K562 (cell line): ENCODE measurements around the gene NEXN. TPM values are rescaled to one million over a fixed set of nuclear protein-coding genes. Genes with fewer than 3 reads are reported as not detected.
A peak's percentile ranks its signal among the peaks of the same experiment; 100 is the strongest.

Experiments used
- ATAC-seq: fragments of 200-7000 bp; cut with Tn5 transposase; 3 replicates; pipeline ENCODE4 v1.9.1; 2020; ENCODE audit warnings: moderate library complexity
- BruUV-seq: library from RNA; stranded (reverse); fragments of 400-500 nt; replicated peaks from 2 replicates; lab custom pipeline; 2021; lab: Mats Ljungman, UMichigan
- CTCF ChIA-PET: fragments of 300-600 bp; formaldehyde crosslinking; extraction: SDS; loops from one replicate; lab custom pipeline; 2021; ENCODE audit warnings: low intra/inter-chr PET ratio; lab: Yijun Ruan, JAX
- POLR2A ChIA-PET: fragments of 300-600, 350-650 bp; sonication (Branson Sonifier 250); formaldehyde crosslinking; extraction: SDS; loops from one replicate; lab custom pipeline; 2021; ENCODE audit warnings: antibody characterized with exemption, inconsistent platforms; lab: Yijun Ruan, JAX
- DNase-seq, 4 experiments: peaks; one replicate each; pipeline versions ENCODE4 v3.0.0 to v3.0.0-alpha.2; 2011 to 2018; ENCODE audit warnings: low spot score in 3 of 4, mixed read lengths in 3 of 4; ENCODE audit errors: extremely low read depth in 1 of 4
- FAIRE-seq: peaks from 2 replicates; lab custom pipeline; 2011; peaks lifted over from hg19 to GRCh38; lab: Jason Lieb, UNC
- H2AFZ ChIP-seq: 2 replicates; pipeline ENCODE4 v1.6.0; 2011; ENCODE audit warnings: low read depth, low read length, control low read depth, inconsistent platforms
- H3K27ac ChIP-seq: fragments of 200-600 bp; 3 replicates; pipeline ENCODE4 v1.8.0; 2011; ENCODE audit warnings: low read depth, mild to moderate bottlenecking, control low read depth, inconsistent platforms, low read length, moderate library complexity, mixed read lengths; ENCODE audit errors: extremely low read depth
- H3K27me3 ChIP-seq, 2 experiments: fragments of 300-600 bp in 1 of 2; 2 replicates in 1 of 2; 3 replicates in 1 of 2; pipeline versions ENCODE4 v1.6.0 to v1.8.0; 2011; ENCODE audit warnings: inconsistent platforms in 2 of 2, low read length in 2 of 2, mild to moderate bottlenecking in 1 of 2, mixed read lengths in 1 of 2, moderate library complexity in 1 of 2; ENCODE audit not compliant: control insufficient read depth in 2 of 2, insufficient read depth in 2 of 2
- H3K36me3 ChIP-seq: fragments of 300-600 bp; 3 replicates; pipeline ENCODE4 v1.8.0; 2011; ENCODE audit warnings: mild to moderate bottlenecking, low read length, inconsistent platforms; ENCODE audit not compliant: control insufficient read depth, insufficient read depth
- H3K4me1 ChIP-seq, 2 experiments: fragments of 200-600 bp in 1 of 2; replicated peaks in 1 of 2; 2 replicates in 1 of 2; 3 replicates in 1 of 2; pipeline versions ENCODE4 v1.5.1 to v1.8.0; 2011; ENCODE audit warnings: inconsistent platforms in 2 of 2, low read length in 2 of 2, mild to moderate bottlenecking in 1 of 2, mixed read lengths in 1 of 2, moderate library complexity in 1 of 2; ENCODE audit not compliant: control insufficient read depth in 2 of 2, insufficient read depth in 2 of 2
- H3K4me2 ChIP-seq: 2 replicates; pipeline ENCODE4 v1.6.1; 2011; ENCODE audit warnings: low read length, control low read depth, inconsistent platforms, mixed read lengths; ENCODE audit not compliant: insufficient read depth
- H3K4me3 ChIP-seq: fragments of 200-600 bp; sonication (generic), shearing (Covaris generic); 2 replicates; pipeline ENCODE4 v1.5.1; 2016; ENCODE audit warnings: control low read depth, inconsistent platforms
- H3K79me2 ChIP-seq: fragments of 200-600 bp; 3 replicates; pipeline ENCODE4 v1.8.0; 2011; ENCODE audit warnings: low read length, inconsistent platforms; ENCODE audit not compliant: control insufficient read depth, insufficient read depth
- H3K9ac ChIP-seq, 2 experiments: 2 replicates each; pipeline versions ENCODE4 v1.6.0 to v1.6.1; 2011; ENCODE audit warnings: low read depth in 2 of 2, low read length in 2 of 2, control low read depth in 1 of 2, inconsistent platforms in 1 of 2, mild to moderate bottlenecking in 1 of 2, mixed read lengths in 1 of 2; ENCODE audit not compliant: insufficient read depth in 1 of 2
- H3K9me1 ChIP-seq: one replicate; pipeline ENCODE4 v1.6.0; 2011; ENCODE audit warnings: inconsistent platforms, mild to moderate bottlenecking, low read length, moderate library complexity; ENCODE audit not compliant: control insufficient read depth, insufficient read depth
- H3K9me3 ChIP-seq: replicated peaks from 2 replicates; pipeline ENCODE4 v1.5.1; 2011; ENCODE audit warnings: low read depth, low read length, inconsistent platforms; ENCODE audit not compliant: control insufficient read depth, insufficient read depth
- H4K20me1 ChIP-seq: replicated peaks from 2 replicates; pipeline ENCODE4 v1.6.1; 2011; ENCODE audit warnings: low read length, inconsistent platforms, mixed read lengths; ENCODE audit not compliant: control insufficient read depth, insufficient read depth
- ADNP ChIP-seq: fragments of 200-800 bp; sonication (Bioruptor generic); IDR thresholded peaks from 2 replicates; pipeline ENCODE4 v1.6.1; 2016; ENCODE audit warnings: missing genetic modification characterization, missing compliant biosample characterization
- ARID3B ChIP-seq: fragments of 250-450 bp; sonication (Bioruptor Pico); IDR thresholded peaks from 2 replicates; pipeline ENCODE4 v1.4.0; 2020; ENCODE audit warnings: borderline replicate concordance
- BACH1 ChIP-seq: fragments of 200-800 bp; sonication (Bioruptor generic); IDR thresholded peaks from 2 replicates; pipeline ENCODE4 v1.6.1; 2016; ENCODE audit warnings: missing genetic modification characterization, missing compliant biosample characterization
- C11orf30 ChIP-seq: fragments of 450-650 bp; IDR thresholded peaks from 2 replicates; pipeline ENCODE4 v1.6.1; 2016; ENCODE audit warnings: low read depth, mild to moderate bottlenecking
- CTBP1 ChIP-seq: fragments of 450-650 bp; IDR thresholded peaks from 2 replicates; pipeline ENCODE4 v1.6.1; 2016; ENCODE audit warnings: borderline replicate concordance
- EP400 ChIP-seq: fragments of 450-650 bp; IDR thresholded peaks from 2 replicates; pipeline ENCODE4 v1.6.1; 2017; ENCODE audit warnings: antibody characterized with exemption, mild to moderate bottlenecking, moderate library complexity
- FOS ChIP-seq: IDR thresholded peaks from 3 replicates; pipeline ENCODE4 v1.6.1; 2011; ENCODE audit not compliant: insufficient read length; ENCODE audit errors: extremely low read depth
- ILF3 ChIP-seq: fragments of 450-650 bp; IDR thresholded peaks from 2 replicates; pipeline ENCODE4 v1.6.1; 2018; ENCODE audit warnings: antibody characterized with exemption, mild to moderate bottlenecking, moderate library complexity, borderline replicate concordance
- MAFF ChIP-seq: IDR thresholded peaks from 2 replicates; pipeline ENCODE4 v1.6.1; 2012; ENCODE audit warnings: low read length, improper control_type of control experiment
- MAFG ChIP-seq: fragments of 450-650 bp; conservative IDR thresholded peaks from 2 replicates; pipeline ENCODE4 v1.6.1; 2016; ENCODE audit warnings: missing genetic modification characterization, missing compliant biosample characterization
- MAFK ChIP-seq: IDR thresholded peaks from 2 replicates; pipeline ENCODE4 v1.6.1; 2011; ENCODE audit warnings: low read length, improper control_type of control experiment
- ZNF197 ChIP-seq: fragments of 200-800 bp; sonication (Bioruptor generic); IDR thresholded peaks from 2 replicates; pipeline ENCODE4 v1.6.1; 2016; ENCODE audit warnings: low read depth, missing genetic modification characterization, missing compliant biosample characterization
- ZNF316 ChIP-seq: fragments of 450-650 bp; IDR thresholded peaks from 2 replicates; pipeline ENCODE4 v1.6.1; 2016
- ZNF644 ChIP-seq: fragments of 200-800 bp; sonication (Bioruptor generic); IDR thresholded peaks from 2 replicates; pipeline ENCODE4 v1.6.1; 2016; ENCODE audit warnings: low read depth, missing genetic modification characterization, missing compliant biosample characterization
- ZZZ3 ChIP-seq: fragments of 450-650 bp; IDR thresholded peaks from 2 replicates; pipeline ENCODE4 v1.6.1; 2016; ENCODE audit warnings: antibody characterized with exemption, mild to moderate bottlenecking, moderate library complexity
- WGBS: fragments of 100-300 bp; shearing (Covaris generic); methylation state at CpG from one replicate; pipeline ENCODE4 v1.1.6; 2016; ENCODE audit warnings: low coverage, mixed read lengths; ENCODE audit not compliant: insufficient coverage; ENCODE audit errors: missing lambda C conversion rate; 5-methylcytosine and 5-hydroxymethylcytosine counted together
- in situ Hi-C: fragments of 300-500 bp; cut with MboI; formaldehyde crosslinking; loops from 4 replicates; pipeline ENCODE4 v1.15.0; 2018; ENCODE audit warnings: inconsistent platforms, mixed read lengths
- intact Hi-C: fragments of 100-400 bp; cut with micrococcal nuclease; formaldehyde crosslinking; loops from 2 replicates; pipeline ENCODE4 v1.14.2; 2022
- polyA plus RNA-seq, 8 experiments: library from polyadenylated mRNA; depleted of rRNA in 4 of 8; stranded (reverse) in 5 of 8; unstranded in 3 of 8; fragments of >200 nt; fragmentation: Nextera tagmentation in 2 of 8; fragmentation: Illumina TruSeq in 1 of 8; extraction: Ambion mirVana in 2 of 8; extraction: Trizol in 1 of 8; gene quantifications; 2 replicates each; pipeline versions ENCODE4 v1.2.1 to v1.2.3, GENCODE V29; 2011 to 2014; ENCODE audit warnings: inconsistent platforms in 1 of 8, missing spikeins in 1 of 8
- total RNA-seq, 7 experiments: library from RNA; depleted of rRNA in 6 of 7; stranded (reverse); fragments of >200 nt in 6 of 7; fragmentation: Illumina TruSeq in 2 of 7; extraction: Trizol in 2 of 7; gene quantifications; 2 replicates each; pipeline versions ENCODE4 v1.2.1 to v1.2.3, GENCODE V29; 2011 to 2021; ENCODE audit warnings: low replicate concordance in 1 of 7
- TF ChIP-seq, protein P1 (sequence below): sonication (generic); formaldehyde crosslinking; IDR thresholded peaks from 2 replicates; pipeline ENCODE4 v1.8.1; 2023; ENCODE audit warnings: mild to moderate bottlenecking, missing genetic modification reagents, moderate library complexity

NEXN gene
- total and polyA plus RNA-seq, 9 of the 15 experiments (the other 6 are each of a cell fraction or from before 2014, with no cell fraction given): 0.18 to 1.8 (median 0.76) TPM

GRCh38 chr1:77958391-77958790, 70.0 kb downstream of the NEXN start:
- no peak for ATAC-seq
- no peak for DNase-seq
- Histone ChIP-seq H3K4me2 (no peak overlapping the region), H2AFZ (no peak overlapping the region), H3K4me3 (no peak overlapping the region), H4K20me1 (no peaks in the 10 kb centered on the region), H3K4me1 (no peaks in the 10 kb centered on the region), H3K27ac (no peak overlapping the region), H3K79me2 (peaks cover 42% of the 10 kb centered on the region), H3K27me3 (no peaks in the 10 kb centered on the region), H3K9ac (no peak overlapping the region), H3K9me1 (no peaks in the 10 kb centered on the region), H3K36me3 (peaks cover 100% of the 10 kb centered on the region), H3K9me3 (no peaks in the 10 kb centered on the region)
- intact Hi-C loops (no loop called here), in situ Hi-C loops (no loop called here)
- CTCF ChIA-PET: no interaction called here
- POLR2A ChIA-PET: interaction anchor here (0.6 to 1.7 kb wide), 2 partner anchors 8 to 46 kb away, joined by 4 to 5 read pairs; partner anchors contain the start of gene DNAJB4
- BruUV-seq: no TSS peak
- peak; percentile 44; the same call in 1 of the 2 replicates for TF ChIP-seq ZZZ3
- TF ChIP-seq ILF3: no peak
- FAIRE-seq: no peak

GRCh38 chr1:77958850-77959249, 70.4 kb downstream of the NEXN start:
- ATAC-seq (no peak), DNase-seq (no peak), FAIRE-seq (no peak)
- TF ChIP-seq, protein P1, sequence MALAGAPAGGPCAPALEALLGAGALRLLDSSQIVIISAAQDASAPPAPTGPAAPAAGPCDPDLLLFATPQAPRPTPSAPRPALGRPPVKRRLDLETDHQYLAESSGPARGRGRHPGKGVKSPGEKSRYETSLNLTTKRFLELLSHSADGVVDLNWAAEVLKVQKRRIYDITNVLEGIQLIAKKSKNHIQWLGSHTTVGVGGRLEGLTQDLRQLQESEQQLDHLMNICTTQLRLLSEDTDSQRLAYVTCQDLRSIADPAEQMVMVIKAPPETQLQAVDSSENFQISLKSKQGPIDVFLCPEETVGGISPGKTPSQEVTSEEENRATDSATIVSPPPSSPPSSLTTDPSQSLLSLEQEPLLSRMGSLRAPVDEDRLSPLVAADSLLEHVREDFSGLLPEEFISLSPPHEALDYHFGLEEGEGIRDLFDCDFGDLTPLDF (CRISPR knock-in tag): no peak
- TF ChIP-seq MAFK (peak; percentile 29; the same call in 1 of the 2 replicates), BACH1 (no peak), C11orf30 (peak; percentile 66), FOS (no peak), ARID3B (no peak), ADNP (tag) (no peak), ZNF316 (peak; percentile 78), ZNF644 (tag) (no peak), EP400 (no peak), MAFF (peak; percentile 27; the same call in 1 of the 2 replicates), CTBP1 (no peak), ZNF197 (CRISPR knock-in tag) (no peak), MAFG (tag) (peak; percentile 53)
- Histone ChIP-seq H3K4me3 (no peak overlapping the region), H3K27me3 (no peaks in the 10 kb centered on the region), H4K20me1 (no peaks in the 10 kb centered on the region), H3K9me3 (no peaks in the 10 kb centered on the region), H3K4me2 (no peak overlapping the region), H3K27ac (no peak overlapping the region; the same call in 2 of the 3 replicates), H3K79me2 (peaks cover 47% of the 10 kb centered on the region), H3K4me1 (no peaks in the 10 kb centered on the region), H3K9me1 (no peaks in the 10 kb centered on the region), H2AFZ (no peak overlapping the region), H3K9ac (no peak overlapping the region), H3K36me3 (peaks cover 100% of the 10 kb centered on the region)
- 88% methylated on average over 2 of the region's 2 CpGs for WGBS
- CTCF ChIA-PET: no interaction called here
- intact Hi-C loops: no loop called here
- POLR2A ChIA-PET: interaction anchor here (0.6 to 2.4 kb wide), 2 partner anchors 8 to 17 kb away, joined by 4 to 6 read pairs; no protein-coding TSS in a partner anchor
- BruUV-seq: no TSS peak
- in situ Hi-C loops: no loop called here
